Hepatocyte (in vitro differentiated cells): ENCODE results near the gene NXNL2. TPM values are rescaled to one million over a fixed set of nuclear protein-coding genes. Genes with fewer than 3 reads are reported as not detected.
A peak's percentile ranks its signal among the peaks of the same experiment; 100 is the strongest.

Experiments used
- DNase-seq: peaks from one replicate; pipeline ENCODE4 v3.0.0-alpha.2; 2016; ENCODE audit warnings: low spot score
- H2AFZ ChIP-seq: fragments of 200-600 bp; sonication (generic); 2 replicates; pipeline ENCODE4 v1.6.0; 2016; ENCODE audit warnings: antibody characterized with exemption, mild to moderate bottlenecking
- H3K27ac ChIP-seq: fragments of 200-600 bp; sonication (generic); 2 replicates; pipeline ENCODE4 v1.5.1; 2016; ENCODE audit warnings: mild to moderate bottlenecking
- H3K27me3 ChIP-seq: fragments of 200-600 bp; sonication (generic); 2 replicates; pipeline ENCODE4 v1.6.1; 2016
- H3K36me3 ChIP-seq: fragments of 200-600 bp; sonication (generic); replicated peaks from 2 replicates; pipeline ENCODE4 v1.5.1; 2016; ENCODE audit warnings: low read depth; ENCODE audit not compliant: insufficient read depth
- H3K4me1 ChIP-seq: fragments of 200-600 bp; sonication (generic); 2 replicates; pipeline ENCODE4 v1.5.1; 2016; ENCODE audit warnings: mild to moderate bottlenecking, moderate library complexity; ENCODE audit not compliant: insufficient read depth
- H3K4me2 ChIP-seq: fragments of 200-600 bp; sonication (generic); 2 replicates; pipeline ENCODE4 v1.6.0; 2016
- H3K4me3 ChIP-seq: fragments of 200-600 bp; sonication (generic); 2 replicates; pipeline ENCODE4 v1.5.1; 2016; ENCODE audit warnings: mild to moderate bottlenecking
- H3K79me2 ChIP-seq: fragments of 200-600 bp; sonication (generic); 2 replicates; pipeline ENCODE4 v1.6.0; 2017; ENCODE audit warnings: mild to moderate bottlenecking
- H3K9me2 ChIP-seq: fragments of 200-600 bp; sonication (generic); replicated peaks from 2 replicates; pipeline ENCODE4 v1.6.0; 2017; ENCODE audit warnings: mild to moderate bottlenecking; ENCODE audit not compliant: insufficient read depth
- H3K9me3 ChIP-seq: fragments of 200-600 bp; sonication (generic); 2 replicates; pipeline ENCODE4 v1.5.1; 2016; ENCODE audit warnings: low read depth, mild to moderate bottlenecking
- H4K20me1 ChIP-seq: fragments of 200-600 bp; sonication (generic); 2 replicates; pipeline ENCODE4 v1.6.0; 2016; ENCODE audit warnings: mild to moderate bottlenecking; ENCODE audit not compliant: insufficient read depth, poor library complexity, severe bottlenecking
- EZH2 ChIP-seq: fragments of 200-600 bp; sonication (generic); IDR thresholded peaks from 2 replicates; pipeline ENCODE4 v1.6.1; 2016; ENCODE audit warnings: antibody characterized with exemption, mild to moderate bottlenecking, borderline replicate concordance
- EZH2phosphoT487 ChIP-seq: fragments of 200-600 bp; sonication (generic); IDR thresholded peaks from one replicate; pipeline ENCODE4 v1.6.1; 2018; ENCODE audit warnings: antibody characterized with exemption, mild to moderate bottlenecking, low read depth, moderate library complexity; ENCODE audit not compliant: unreplicated experiment, severe bottlenecking
- WGBS: methylation state at CpG from one replicate; pipeline ENCODE4 v1.1.6; 2016; ENCODE audit warnings: low lambda C conversion rate; ENCODE audit errors: missing lambda C conversion rate; 5-methylcytosine and 5-hydroxymethylcytosine counted together
- polyA plus RNA-seq: library from polyadenylated mRNA; unstranded; fragments of >200 nt; fragmentation: Nextera tagmentation; extraction: Ambion mirVana; gene quantifications from 2 replicates; pipeline ENCODE4 v1.2.1, GENCODE V29; 2016
- total RNA-seq: library from RNA; depleted of rRNA; stranded (reverse); fragments of >200 nt; gene quantifications from 2 replicates; pipeline ENCODE4 v1.2.3, GENCODE V29; 2014
- TF ChIP-seq, protein P1 (sequence below): fragments of 200-600 bp; sonication (generic); IDR thresholded peaks from 2 replicates; pipeline ENCODE4 v1.5.1; 2016; ENCODE audit warnings: antibody characterized with exemption, mild to moderate bottlenecking; ENCODE audit not compliant: poor library complexity

The NXNL2 gene
- total and polyA plus RNA-seq, 2 experiments from 2014 or later, result 0.57 to 2.5 TPM

DNA sequence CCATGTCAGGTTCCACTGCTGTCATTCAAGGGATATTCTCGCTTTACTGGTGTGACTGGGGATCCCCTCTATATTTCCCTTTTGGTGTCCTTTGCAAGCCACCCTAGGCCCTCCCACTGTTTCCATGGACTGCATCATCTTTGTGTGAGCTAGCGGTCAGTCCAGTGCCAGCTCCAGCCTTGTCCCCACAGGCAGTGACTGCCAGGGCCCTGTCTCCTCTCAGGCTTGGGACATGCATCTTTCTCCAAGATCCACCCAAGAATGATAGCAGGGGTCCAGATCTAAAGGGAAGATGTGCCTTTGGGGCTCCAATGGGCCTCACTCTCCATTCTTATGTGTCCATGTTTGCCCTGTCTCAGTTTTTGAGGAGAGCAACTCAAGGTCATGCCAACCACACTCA lies 37.8 kb upstream of the NXNL2 start:
- WGBS, result 97% methylated on average over 2 of the region's 2 CpGs
- DNase-seq, result no peak

DNA sequence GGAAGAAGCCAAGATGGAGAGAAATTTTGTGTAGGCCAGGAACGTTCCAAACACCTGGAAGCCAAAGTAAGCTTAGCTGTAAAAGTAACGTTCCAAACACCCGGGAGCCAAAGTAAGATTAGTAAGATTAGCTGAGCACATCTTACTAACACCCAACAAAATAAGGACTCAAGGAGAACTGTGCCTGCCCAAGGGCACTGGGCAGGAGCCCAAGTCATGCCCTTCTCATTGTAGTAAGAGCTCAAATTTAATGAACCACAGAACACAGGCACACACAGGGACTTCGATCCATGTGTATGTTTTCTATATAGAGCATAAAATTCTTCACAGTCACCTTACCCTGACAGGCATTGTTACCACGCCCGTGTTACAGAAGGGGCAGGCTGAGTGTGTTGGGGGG lies 36.1 kb upstream of the NXNL2 start:
- no peak for DNase-seq
- Histone ChIP-seq H3K9me3 (no peaks in the 10 kb centered on the region), H2AFZ (no peak overlapping the region), H3K4me1 (peaks cover 6% of the 10 kb centered on the region), H4K20me1 (no peaks in the 10 kb centered on the region), H3K79me2 (no peaks in the 10 kb centered on the region), H3K4me2 (no peak overlapping the region), H3K36me3 (no peaks in the 10 kb centered on the region), H3K9me2 (no peaks in the 10 kb centered on the region), H3K27me3 (no peaks in the 10 kb centered on the region), H3K27ac (no peak overlapping the region), H3K4me3 (no peak overlapping the region)
- WGBS, result 78% methylated on average over 6 of the region's 6 CpGs
- TF ChIP-seq EZH2 (no peak), EZH2phosphoT487 (no peak)
- TF ChIP-seq, protein P1, sequence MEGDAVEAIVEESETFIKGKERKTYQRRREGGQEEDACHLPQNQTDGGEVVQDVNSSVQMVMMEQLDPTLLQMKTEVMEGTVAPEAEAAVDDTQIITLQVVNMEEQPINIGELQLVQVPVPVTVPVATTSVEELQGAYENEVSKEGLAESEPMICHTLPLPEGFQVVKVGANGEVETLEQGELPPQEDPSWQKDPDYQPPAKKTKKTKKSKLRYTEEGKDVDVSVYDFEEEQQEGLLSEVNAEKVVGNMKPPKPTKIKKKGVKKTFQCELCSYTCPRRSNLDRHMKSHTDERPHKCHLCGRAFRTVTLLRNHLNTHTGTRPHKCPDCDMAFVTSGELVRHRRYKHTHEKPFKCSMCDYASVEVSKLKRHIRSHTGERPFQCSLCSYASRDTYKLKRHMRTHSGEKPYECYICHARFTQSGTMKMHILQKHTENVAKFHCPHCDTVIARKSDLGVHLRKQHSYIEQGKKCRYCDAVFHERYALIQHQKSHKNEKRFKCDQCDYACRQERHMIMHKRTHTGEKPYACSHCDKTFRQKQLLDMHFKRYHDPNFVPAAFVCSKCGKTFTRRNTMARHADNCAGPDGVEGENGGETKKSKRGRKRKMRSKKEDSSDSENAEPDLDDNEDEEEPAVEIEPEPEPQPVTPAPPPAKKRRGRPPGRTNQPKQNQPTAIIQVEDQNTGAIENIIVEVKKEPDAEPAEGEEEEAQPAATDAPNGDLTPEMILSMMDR, result no peak

More for the DNA sequence above, 37.8 kb upstream of the NXNL2 start:
- H3K9me3 ChIP-seq, result no peaks in the 10 kb centered on the region
- no peaks in the 10 kb centered on the region for H3K4me1 ChIP-seq
- H3K4me3 ChIP-seq, result no peak overlapping the region
- H3K9me2 ChIP-seq, result no peaks in the 10 kb centered on the region
- no peaks in the 10 kb centered on the region for H3K27me3 ChIP-seq
- no peak for TF ChIP-seq EZH2phosphoT487
- no peak for TF ChIP-seq EZH2
- TF ChIP-seq, protein P1, result no peak
- no peaks in the 10 kb centered on the region for H3K79me2 ChIP-seq
- no peak overlapping the region for H2AFZ ChIP-seq
- H3K4me2 ChIP-seq, result no peak overlapping the region
- no peak overlapping the region for H3K27ac ChIP-seq
- H3K36me3 ChIP-seq, result no peaks in the 10 kb centered on the region
- H4K20me1 ChIP-seq, result no peaks in the 10 kb centered on the region

DNA sequence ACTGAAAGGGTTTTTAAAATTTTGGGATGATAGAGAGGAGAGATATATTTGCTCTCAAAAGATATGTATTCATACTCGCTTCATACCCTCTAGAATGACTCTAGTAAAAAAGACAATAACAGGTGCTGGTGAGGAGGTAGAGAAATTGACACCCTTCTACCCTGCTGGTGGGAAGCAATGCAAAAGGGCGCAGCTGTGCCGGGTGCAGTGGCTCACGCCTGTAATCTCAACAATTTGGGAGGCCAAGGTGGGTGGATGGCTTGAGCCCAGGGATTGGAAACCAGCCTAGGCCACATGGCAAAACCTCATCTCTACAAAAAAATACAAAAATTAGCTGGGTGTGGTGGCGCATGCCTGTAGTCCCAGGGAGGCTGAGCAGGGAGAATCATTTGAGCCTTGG lies 33.9 kb upstream of the NXNL2 start:
- no peaks in the 10 kb centered on the region for H3K27me3 ChIP-seq
- no peak for TF ChIP-seq EZH2
- no peak for TF ChIP-seq EZH2phosphoT487
- TF ChIP-seq, protein P1, result no peak
- no peak overlapping the region for H2AFZ ChIP-seq
- H3K9me3 ChIP-seq, result no peaks in the 10 kb centered on the region
- 97% methylated on average over 5 of the region's 5 CpGs for WGBS
- H3K79me2 ChIP-seq, result no peaks in the 10 kb centered on the region
- H3K27ac ChIP-seq, result no peak overlapping the region
- H3K36me3 ChIP-seq, result no peaks in the 10 kb centered on the region
- no peak overlapping the region for H3K4me3 ChIP-seq
- H3K4me1 ChIP-seq, result peaks cover 6% of the 10 kb centered on the region
- no peak for DNase-seq
- no peak overlapping the region for H3K4me2 ChIP-seq
- H4K20me1 ChIP-seq, result no peaks in the 10 kb centered on the region
- H3K9me2 ChIP-seq, result no peaks in the 10 kb centered on the region

DNA sequence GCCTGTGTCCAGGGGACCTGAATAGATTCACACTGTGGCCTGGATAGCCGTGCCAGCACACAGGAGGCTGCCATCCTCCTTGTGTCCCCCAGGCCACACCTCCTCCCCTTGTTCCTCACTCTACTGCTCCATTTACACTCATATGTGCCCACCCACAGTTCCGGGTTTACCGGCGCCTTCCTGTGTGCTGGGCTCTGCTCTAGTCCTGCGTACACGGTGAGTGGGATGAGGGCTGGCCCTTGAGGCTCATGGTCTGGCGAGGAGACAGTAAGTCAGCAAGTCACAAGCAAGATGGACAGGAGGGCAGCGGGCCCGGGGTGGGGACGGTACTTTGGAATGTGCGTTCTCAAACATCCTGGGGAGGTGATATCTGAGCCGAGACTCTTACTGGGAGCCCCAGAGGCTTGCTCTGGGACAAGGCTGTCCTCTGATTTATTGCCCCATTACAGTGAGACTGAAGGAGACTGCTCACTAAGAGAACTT lies 32.4 kb upstream of the NXNL2 start:
- no peak for TF ChIP-seq EZH2phosphoT487
- TF ChIP-seq, protein P1, result no peak
- no peak for TF ChIP-seq EZH2
- Histone ChIP-seq H3K9me2 (no peaks in the 10 kb centered on the region), H3K36me3 (no peaks in the 10 kb centered on the region), H3K4me3 (no peak overlapping the region), H3K79me2 (no peaks in the 10 kb centered on the region), H4K20me1 (no peaks in the 10 kb centered on the region), H3K27ac (no peak overlapping the region), H3K4me1 (peaks cover 6% of the 10 kb centered on the region), H2AFZ (peak overlapping the region; percentile 10), H3K4me2 (no peak overlapping the region), H3K27me3 (no peaks in the 10 kb centered on the region), H3K9me3 (no peaks in the 10 kb centered on the region)
- 53% methylated on average over 12 of the region's 12 CpGs for WGBS
- peak; percentile 23 for DNase-seq
